T-helper 17 cell (primary cell): Measurements from ENCODE around the gene MXI1. TPM values are rescaled to one million over a fixed set of nuclear protein-coding genes. Genes with fewer than 3 reads are reported as not detected.
A peak's percentile ranks its signal among the peaks of the same experiment; 100 is the strongest.

Experiments
- ATAC-seq: fragments of 150-1000 bp; cut with Tn5 transposase; 2 replicates; pipeline ENCODE4 v1.10.0; 2021; ENCODE audit warnings: mild to moderate bottlenecking, moderate library complexity
- DNase-seq, 3 donors: peaks; one replicate each; pipeline versions ENCODE4 v3.0.0 to v3.0.0-alpha.2; 2020 to 2021
- H3K9me3 ChIP-seq: one replicate; pipeline ENCODE4 v1.7.0; 2013; ENCODE audit warnings: low read length, mild to moderate bottlenecking; ENCODE audit not compliant: control insufficient read depth, poor library complexity, severe bottlenecking
- H3K27ac Mint-ChIP-seq: one replicate; pipeline ENCODE4 v1.8.0; 2022; ENCODE audit warnings: mild to moderate bottlenecking, moderate library complexity, mixed read lengths
- H3K27me3 Mint-ChIP-seq: one replicate; pipeline ENCODE4 v1.8.0; 2022; ENCODE audit warnings: mixed read lengths
- H3K36me3 Mint-ChIP-seq: one replicate; pipeline ENCODE4 v1.8.0; 2022; ENCODE audit warnings: low read depth, mixed read lengths
- H3K4me1 Mint-ChIP-seq: one replicate; pipeline ENCODE4 v1.8.0; 2022; ENCODE audit warnings: mild to moderate bottlenecking, mixed read lengths
- H3K4me3 Mint-ChIP-seq: one replicate; pipeline ENCODE4 v1.8.0; 2022; ENCODE audit warnings: mild to moderate bottlenecking, moderate library complexity, mixed read lengths
- total RNA-seq, 4 donors: library from RNA in 2 of 4; stranded (reverse) in 2 of 4; gene quantifications; one replicate each; pipeline ENCODE4 v1.2.3 and lab custom pipeline; 2022 to 2026

MXI1 gene
- total RNA-seq: 10 to 100 TPM; 43.2 to 48.8 TPM
- total RNA-seq (lab: John Stamatoyannopoulos, UW): 71.1 to 103 reads per million in 2 donors

- Mint-ChIP-seq H3K27ac (peak within 1 kb of the TSS; percentile 98), H3K36me3 (peaks cover 4% of the 10 kb centered on the region), H3K4me1 (peaks cover 43% of the 10 kb centered on the region), H3K4me3 (peak within 1 kb of the TSS; percentile 98), H3K27me3 (no peaks in the 10 kb centered on the region)
- ATAC-seq (no peak), DNase-seq (no peak)
- H3K9me3 ChIP-seq: no peaks in the 10 kb centered on the region
Observed at GRCh38 chr10:110207011-110207804, at the start of gene MXI1. TSS of gene MXI1 (plus strand) at chr10:110207605. CDS start at chr10:110207809, 204 bp downstream.

GRCh38 chr10:110158051-110159005 lies 49.1 kb upstream of the MXI1 start:
- peaks cover 77% of the 10 kb centered on the region for H3K27me3 Mint-ChIP-seq
- H3K4me3 Mint-ChIP-seq: no peak overlapping the region
- ATAC-seq (no peak), DNase-seq (no peak)
- H3K4me1 Mint-ChIP-seq: peaks cover 23% of the 10 kb centered on the region
- H3K36me3 Mint-ChIP-seq: no peaks in the 10 kb centered on the region
- H3K9me3 ChIP-seq: peaks cover 4% of the 10 kb centered on the region
- H3K27ac Mint-ChIP-seq: no peak overlapping the region

- ATAC-seq: no peak
- Mint-ChIP-seq H3K27ac (no peak overlapping the region), H3K27me3 (peaks cover 76% of the 10 kb centered on the region), H3K4me1 (peaks cover 15% of the 10 kb centered on the region), H3K36me3 (no peaks in the 10 kb centered on the region), H3K4me3 (no peak overlapping the region)
- no peaks in the 10 kb centered on the region for H3K9me3 ChIP-seq
- no peak for DNase-seq
Observed at GRCh38 chr10:110160081-110160480, 47.3 kb upstream of the MXI1 start.

GRCh38 chr10:110160522-110160921 lies 46.9 kb upstream of the MXI1 start:
- no peak for DNase-seq
- Mint-ChIP-seq H3K27me3 (peaks cover 80% of the 10 kb centered on the region), H3K4me1 (peaks cover 15% of the 10 kb centered on the region), H3K4me3 (no peak overlapping the region), H3K36me3 (no peaks in the 10 kb centered on the region), H3K27ac (no peak overlapping the region)
- H3K9me3 ChIP-seq: no peaks in the 10 kb centered on the region
- no peak for ATAC-seq

- Mint-ChIP-seq H3K36me3 (no peaks in the 10 kb centered on the region), H3K4me1 (peaks cover 4% of the 10 kb centered on the region), H3K4me3 (no peak overlapping the region), H3K27me3 (peaks cover 76% of the 10 kb centered on the region), H3K27ac (no peak overlapping the region)
- no peak for ATAC-seq
- no peaks in the 10 kb centered on the region for H3K9me3 ChIP-seq
- no peak for DNase-seq
Observed at GRCh38 chr10:110162741-110163145, 44.7 kb upstream of the MXI1 start.

GRCh38 chr10:110163192-110163773 lies 44.1 kb upstream of the MXI1 start:
- peaks cover 8% of the 10 kb centered on the region for H3K4me1 Mint-ChIP-seq
- DNase-seq (no peak), ATAC-seq (no peak)
- H3K9me3 ChIP-seq: no peaks in the 10 kb centered on the region
- H3K36me3 Mint-ChIP-seq: no peaks in the 10 kb centered on the region
- no peak overlapping the region for H3K27ac Mint-ChIP-seq
- no peak overlapping the region for H3K4me3 Mint-ChIP-seq
- H3K27me3 Mint-ChIP-seq: peaks cover 76% of the 10 kb centered on the region

- H3K4me1 Mint-ChIP-seq: peaks cover 12% of the 10 kb centered on the region
- H3K9me3 ChIP-seq: no peaks in the 10 kb centered on the region
- no peak overlapping the region for H3K4me3 Mint-ChIP-seq
- no peak for ATAC-seq
- H3K36me3 Mint-ChIP-seq: no peaks in the 10 kb centered on the region
- H3K27me3 Mint-ChIP-seq: peaks cover 76% of the 10 kb centered on the region
- no peak for DNase-seq
- H3K27ac Mint-ChIP-seq: no peak overlapping the region
Observed at GRCh38 chr10:110163841-110164240, 43.6 kb upstream of the MXI1 start.

GRCh38 chr10:110165239-110165638 lies 42.2 kb upstream of the MXI1 start:
- H3K36me3 Mint-ChIP-seq: no peaks in the 10 kb centered on the region
- DNase-seq: no peak
- H3K4me3 Mint-ChIP-seq: no peak overlapping the region
- peaks cover 17% of the 10 kb centered on the region for H3K4me1 Mint-ChIP-seq
- H3K27me3 Mint-ChIP-seq: peaks cover 77% of the 10 kb centered on the region
- ATAC-seq: no peak
- H3K27ac Mint-ChIP-seq: no peak overlapping the region
- H3K9me3 ChIP-seq: no peaks in the 10 kb centered on the region

- Mint-ChIP-seq H3K4me1 (peaks cover 19% of the 10 kb centered on the region), H3K27ac (no peak overlapping the region), H3K4me3 (no peak overlapping the region), H3K27me3 (peaks cover 83% of the 10 kb centered on the region), H3K36me3 (no peaks in the 10 kb centered on the region)
- H3K9me3 ChIP-seq: no peaks in the 10 kb centered on the region
- no peak for ATAC-seq
- no peak for DNase-seq
Observed at GRCh38 chr10:110167149-110167548, 40.3 kb upstream of the MXI1 start.

- DNase-seq (no peak), ATAC-seq (peak; percentile 42)
- H3K9me3 ChIP-seq: no peaks in the 10 kb centered on the region
- Mint-ChIP-seq H3K27me3 (peaks cover 82% of the 10 kb centered on the region), H3K4me1 (peaks cover 19% of the 10 kb centered on the region), H3K36me3 (no peaks in the 10 kb centered on the region), H3K4me3 (no peak overlapping the region), H3K27ac (no peak overlapping the region)
Observed at GRCh38 chr10:110168601-110169481, 38.6 kb upstream of the MXI1 start.

- no peak for DNase-seq
- peaks cover 79% of the 10 kb centered on the region for H3K27me3 Mint-ChIP-seq
- H3K4me3 Mint-ChIP-seq: no peak overlapping the region
- ATAC-seq: no peak
- no peaks in the 10 kb centered on the region for H3K36me3 Mint-ChIP-seq
- H3K27ac Mint-ChIP-seq: no peak overlapping the region
- no peaks in the 10 kb centered on the region for H3K9me3 ChIP-seq
- H3K4me1 Mint-ChIP-seq: peaks cover 19% of the 10 kb centered on the region
Observed at GRCh38 chr10:110169586-110169985, 37.8 kb upstream of the MXI1 start.

GRCh38 chr10:110170142-110170971 lies 37.0 kb upstream of the MXI1 start:
- Mint-ChIP-seq H3K27ac (no peak overlapping the region), H3K27me3 (peaks cover 82% of the 10 kb centered on the region), H3K4me1 (peaks cover 19% of the 10 kb centered on the region), H3K36me3 (no peaks in the 10 kb centered on the region), H3K4me3 (no peak overlapping the region)
- no peaks in the 10 kb centered on the region for H3K9me3 ChIP-seq
- no peak for DNase-seq
- no peak for ATAC-seq
